Mammary epithelial cell (primary cell): ENCODE measurements around the gene TLCD1.

ENCODE experiments used
- CTCF ChIP-seq, 2 donors: IDR thresholded peaks in 1 of 2; conservative IDR thresholded peaks in 1 of 2; 2 replicates each; pipeline ENCODE4 v1.5.1; 2011 to 2012; ENCODE audit warnings: inconsistent platforms in 2 of 2, low read length in 2 of 2, mild to moderate bottlenecking in 2 of 2, control low read depth in 1 of 2, low read depth in 1 of 2; ENCODE audit not compliant: insufficient read depth in 1 of 2; ENCODE audit errors: extremely low read depth in 1 of 2
- EZH2 ChIP-seq: IDR thresholded peaks from 2 replicates; pipeline ENCODE4 v1.6.1; 2012; ENCODE audit warnings: low read length, inconsistent platforms, borderline replicate concordance

- TF ChIP-seq EZH2 (no peak), CTCF (conservative IDR thresholded peaks at IDR 0.05 in 1 of 2, IDR thresholded peaks at IDR 0.05 in 1 of 2; ENCODE audit: extremely low read depth in 1 of 2, insufficient read depth in 1 of 2, low read depth in 1 of 2, low read length in 2 of 2) (no peak)
These were observed 1.4 kb downstream of the TLCD1 start for GRCh38 chr17:28724500-28725165.
